ENCODE data around the gene DGKG.
A peak's percentile ranks its signal among the peaks of the same experiment; 100 is the strongest.

The DGKG gene

DNA sequence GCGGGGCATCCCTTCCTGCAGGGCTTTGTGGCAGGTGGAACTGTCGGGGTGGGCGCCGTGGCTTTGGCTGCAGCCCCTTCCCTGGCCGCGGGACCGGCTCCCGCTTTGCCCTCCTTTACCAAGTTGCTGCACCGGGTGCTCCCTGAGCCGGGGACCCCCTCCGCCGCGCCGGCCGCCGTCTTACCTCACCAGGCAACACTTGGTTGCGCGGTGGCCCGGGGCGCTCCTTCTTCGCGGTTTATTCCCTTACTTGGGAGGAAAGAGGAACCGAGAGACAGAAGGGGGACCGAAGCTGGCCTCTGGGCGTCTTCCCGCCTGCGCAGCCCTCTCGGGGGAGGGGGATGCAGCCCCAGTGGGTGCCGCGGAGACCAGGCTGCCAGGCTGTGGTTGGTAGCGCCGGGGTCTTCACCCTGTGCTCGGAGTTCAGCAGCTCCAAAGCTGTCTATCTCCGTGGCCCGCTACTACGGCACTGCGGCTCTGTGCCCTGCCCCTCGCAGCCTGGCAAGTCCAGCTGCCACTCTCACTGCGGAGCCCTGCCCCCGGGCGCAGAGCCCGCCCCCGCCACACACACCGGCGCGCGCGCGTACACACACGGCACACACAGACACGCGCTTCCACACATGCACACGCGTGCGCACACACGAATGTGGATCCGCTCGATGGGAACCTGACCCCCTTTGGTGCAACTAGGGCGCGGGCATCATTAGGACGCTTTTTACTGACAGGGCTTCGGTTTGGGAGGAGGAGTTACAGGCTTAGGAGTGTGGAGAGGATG lies at the start of gene DGKG:
Gene DGKG (minus strand): TSS at position 473 of the 775 bp plus-strand sequence. CDS start 41,775 bp downstream, outside the sequence.
- peak; percentile 3 for DNase-seq (ENCODE audit: low read depth)

GRCh38 chr3:186411089-186411488 lies 49.1 kb upstream of the DGKG start:
- DNase-seq (ENCODE audit: low read depth), result no peak

GRCh38 chr3:186406669-186407635 lies 44.9 kb upstream of the DGKG start:
- DNase-seq (ENCODE audit: low read depth), result no peak

DNA sequence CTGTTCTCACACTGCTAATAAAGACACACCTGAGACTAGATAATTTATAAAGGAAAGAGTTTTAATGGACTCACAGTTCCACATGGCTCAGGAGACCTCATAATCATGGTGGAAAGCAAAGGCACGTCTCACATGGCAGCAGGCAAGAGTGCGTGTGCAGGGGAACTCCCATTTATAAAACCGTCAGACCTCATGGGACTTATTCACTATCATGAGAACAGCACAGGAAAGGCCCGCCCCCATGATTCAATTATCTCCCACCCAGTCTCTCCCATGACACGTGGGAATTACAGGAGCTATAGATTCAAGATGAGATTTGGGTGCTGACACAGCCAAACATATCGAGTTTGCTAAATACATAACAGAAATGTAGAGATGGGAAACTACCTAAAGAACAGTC lies 39.5 kb upstream of the DGKG start:
- no peak for DNase-seq (ENCODE audit: low read depth)

- no peak for DNase-seq (ENCODE audit: low read depth)
Measured at GRCh38 chr3:186400662-186401061, 38.6 kb upstream of the DGKG start.

DNA sequence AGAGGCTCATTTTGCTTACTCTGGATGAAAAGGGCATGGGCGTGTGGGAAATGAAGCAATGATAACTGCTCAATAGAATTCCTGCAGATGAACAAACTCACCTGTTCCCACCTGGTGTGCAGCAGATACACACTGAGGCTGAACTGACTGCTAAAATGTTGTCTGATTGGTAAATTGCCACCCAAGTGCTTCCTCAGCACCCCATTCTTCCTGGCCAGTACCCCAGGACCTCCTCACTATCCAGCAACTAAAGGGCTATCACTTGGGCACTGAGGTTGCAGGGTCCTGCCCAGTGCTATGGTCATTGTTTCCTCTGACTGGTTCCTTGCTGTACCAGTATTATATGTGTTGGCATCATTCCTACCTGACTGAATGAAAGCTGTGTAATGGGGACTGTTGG lies 38.0 kb upstream of the DGKG start:
- no peak for DNase-seq (ENCODE audit: low read depth)

- DNase-seq (ENCODE audit: low read depth), result no peak
Measured at GRCh38 chr3:186394566-186395217, 32.7 kb upstream of the DGKG start.

DNA sequence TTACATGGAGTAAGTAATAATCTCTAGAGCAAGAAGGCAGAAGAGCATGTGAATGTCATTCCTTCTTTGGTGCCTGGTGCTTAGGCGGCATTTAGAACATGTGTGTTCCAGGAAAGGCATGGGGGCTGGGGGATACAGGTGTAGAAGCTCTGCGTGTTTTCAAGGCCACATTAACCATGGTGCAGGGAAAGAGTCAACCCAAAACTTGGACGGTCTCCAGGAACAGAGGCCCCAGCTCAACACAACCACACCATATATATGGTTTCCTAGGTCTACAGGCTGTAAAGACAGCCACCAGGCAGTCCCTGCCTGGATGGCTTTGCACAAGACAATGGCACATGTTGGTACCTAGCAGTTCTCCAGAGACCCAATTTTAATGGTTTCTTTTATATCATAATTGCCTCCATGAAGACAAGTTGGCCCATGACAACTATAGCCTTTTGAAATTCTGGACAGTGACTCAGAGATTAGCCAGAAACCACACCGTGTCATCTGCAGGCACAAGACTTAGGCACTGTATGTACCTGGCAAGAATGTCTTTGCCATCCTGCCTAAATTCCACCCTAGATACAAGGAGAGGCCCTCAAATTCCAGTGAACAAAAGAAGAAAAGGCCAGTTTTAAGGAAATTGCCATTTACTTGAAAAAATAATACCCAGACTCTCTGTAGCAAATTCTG lies 25.0 kb upstream of the DGKG start:
- no peak for DNase-seq (ENCODE audit: low read depth)

DNA sequence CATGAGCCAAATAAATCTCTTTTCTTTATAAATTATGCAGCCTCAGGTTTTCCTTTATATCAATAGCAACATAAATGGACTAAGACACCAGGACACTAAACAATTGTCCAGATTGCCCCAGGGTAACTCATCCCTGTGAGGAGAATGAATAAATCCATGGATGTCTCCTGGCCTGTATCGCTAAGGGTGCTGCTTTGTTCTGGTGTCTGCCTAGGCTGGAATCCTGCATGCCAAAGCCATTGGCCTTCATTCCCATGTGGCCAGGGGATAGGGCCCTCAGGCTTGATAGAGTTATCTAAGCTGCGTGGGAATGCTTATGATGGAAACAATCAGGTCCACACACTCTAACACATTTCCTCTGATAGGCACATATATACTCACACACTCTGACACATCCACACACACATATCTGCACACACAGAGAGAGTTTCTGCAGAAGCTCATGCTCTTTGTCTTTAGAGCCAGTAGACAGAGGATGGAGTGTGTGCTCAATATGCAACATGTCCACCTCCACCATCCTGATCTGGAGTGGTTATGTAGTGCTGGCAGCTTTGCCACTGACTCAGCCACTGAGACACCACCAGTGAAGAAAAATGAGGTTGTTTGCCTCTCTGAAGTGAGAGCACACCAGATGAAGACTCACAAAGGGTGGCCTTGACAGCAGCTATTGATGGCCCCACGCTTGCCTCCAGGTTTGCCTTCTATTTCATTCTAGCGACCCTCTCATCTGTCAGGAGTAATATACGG lies 24.0 kb upstream of the DGKG start:
- no peak for DNase-seq (ENCODE audit: low read depth)

GRCh38 chr3:186383026-186383993 lies 21.3 kb upstream of the DGKG start:
- DNase-seq (ENCODE audit: low read depth), result no peak

DNA sequence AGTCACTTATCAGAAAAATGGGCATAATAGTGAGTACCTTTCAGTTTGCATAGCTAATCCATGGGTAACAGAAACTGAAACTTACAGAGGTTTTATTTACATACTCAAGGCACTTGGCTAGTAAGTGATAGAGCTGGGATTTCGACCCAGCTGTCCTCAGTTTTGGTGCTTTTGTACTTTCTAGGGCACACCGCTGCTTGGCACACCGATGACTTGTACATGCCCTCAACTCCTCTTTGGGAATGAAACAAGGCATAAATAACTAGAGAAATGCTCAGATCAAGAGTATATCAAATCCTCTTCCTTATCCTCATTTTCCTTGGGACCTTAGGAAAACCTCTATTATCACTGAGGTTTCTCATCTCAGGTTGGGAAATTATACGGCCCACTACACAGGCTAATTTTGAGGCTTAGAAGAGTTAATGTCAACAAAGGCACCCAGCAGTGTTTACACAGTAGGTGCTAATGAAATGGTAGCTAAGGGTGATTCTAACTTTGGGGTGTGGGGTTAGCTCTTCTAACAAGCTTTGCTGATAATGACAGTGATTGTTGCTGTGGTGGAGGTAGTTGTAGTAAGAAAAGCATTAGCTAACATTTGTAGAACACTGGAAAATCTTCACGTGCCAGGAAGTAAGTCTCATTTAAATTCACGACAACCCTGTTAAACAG lies 20.3 kb upstream of the DGKG start:
- DNase-seq (ENCODE audit: low read depth), result no peak

GRCh38 chr3:186381424-186382216 lies 19.6 kb upstream of the DGKG start:
- no peak for DNase-seq (ENCODE audit: low read depth)

GRCh38 chr3:186380622-186381380 lies 18.8 kb upstream of the DGKG start:
- DNase-seq (ENCODE audit: low read depth), result no peak

- no peak for DNase-seq (ENCODE audit: low read depth)
Measured at GRCh38 chr3:186375443-186375842, 13.4 kb upstream of the DGKG start.

GRCh38 chr3:186374376-186374775 lies 12.3 kb upstream of the DGKG start:
- no peak for DNase-seq (ENCODE audit: low read depth)

DNA sequence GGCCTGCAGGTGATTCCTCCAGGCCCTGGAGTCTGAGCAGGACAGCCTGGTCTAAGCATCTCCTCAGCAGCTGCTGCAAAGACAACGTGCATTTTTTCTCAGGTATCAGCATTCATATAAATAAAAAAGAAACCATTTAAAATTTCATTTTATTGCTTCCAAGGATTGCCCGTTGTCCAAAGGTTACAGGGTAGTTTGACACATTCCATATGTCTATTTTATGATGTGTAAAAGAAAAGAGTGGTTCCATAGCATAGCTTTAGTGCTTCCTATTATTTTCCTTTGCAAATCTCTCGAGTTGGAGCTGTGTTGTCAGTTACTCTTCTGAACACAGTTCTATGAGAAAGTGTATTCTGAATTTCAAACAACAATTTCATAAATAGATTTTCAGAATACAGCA lies 7.2 kb upstream of the DGKG start:
- DNase-seq (ENCODE audit: low read depth), result no peak

GRCh38 chr3:186368717-186369116 lies 6.7 kb upstream of the DGKG start:
- no peak for DNase-seq (ENCODE audit: low read depth)

DNA sequence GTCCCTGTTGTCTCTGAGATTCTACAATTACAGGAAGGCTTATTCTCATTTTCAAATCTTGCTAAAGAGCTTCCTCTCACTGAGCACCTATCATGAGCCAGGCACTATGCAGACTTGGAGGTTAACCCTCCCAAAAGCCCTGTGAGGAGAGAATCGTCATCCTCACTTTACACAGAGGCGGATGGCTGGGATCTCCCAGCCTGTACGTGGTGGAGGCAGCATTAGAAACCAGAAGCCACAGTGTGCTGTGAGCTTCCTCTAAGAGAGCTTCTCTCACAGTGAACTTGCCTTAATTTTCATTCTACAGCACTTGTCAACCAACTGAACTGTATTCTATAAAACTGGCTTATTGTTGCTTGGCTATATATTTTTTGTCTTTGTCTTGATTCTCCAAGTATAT lies 6.1 kb upstream of the DGKG start:
- no peak for DNase-seq (ENCODE audit: low read depth)
